Measurements from ENCODE around the gene ICAM1. TPM values are rescaled to one million over a fixed set of nuclear protein-coding genes. Genes with fewer than 3 reads are reported as not detected.

The ICAM1 gene
- total RNA-seq, 5 donors from 2014 or later (not counting 1 experiment from before 2014, with no cell fraction given), result 4.2 to 11.0 (median 5.9) TPM

DNA sequence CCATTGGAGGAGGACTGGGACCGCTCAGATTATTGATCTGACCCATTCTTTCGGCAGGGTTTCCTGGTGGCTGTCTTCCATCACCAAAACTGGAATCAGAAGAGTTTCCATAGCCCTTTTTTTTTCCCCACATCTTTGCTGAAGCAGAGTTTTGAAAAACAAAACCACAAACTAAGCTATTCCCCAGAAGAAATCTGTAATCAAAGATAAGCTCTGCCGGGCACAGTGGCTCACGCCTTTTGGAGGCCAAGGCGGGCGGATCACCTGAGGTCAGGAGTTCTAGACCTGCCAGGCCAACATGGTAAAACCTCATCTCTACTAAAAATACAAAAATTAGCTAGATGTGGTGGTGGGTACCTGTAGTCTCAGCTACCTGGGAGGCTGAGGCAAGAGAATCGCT, 4.2 kb upstream of the ICAM1 start:
- Mint-ChIP-seq H3K36me3 (no peaks in the 10 kb centered on the region), H3K9me3 (no peaks in the 10 kb centered on the region), H3K27me3 (no peaks in the 10 kb centered on the region), H3K4me1 (peaks cover 11 to 20% (median 19%) of the 10 kb centered on the region in 3 donors), H3K4me3 (no peak overlapping the region), H3K27ac (no peak overlapping the region)
- Histone ChIP-seq H3K27me3 (replicated peaks in 1 of 2; ENCODE audit: control insufficient read depth in 2 of 2, extremely low read depth in 1 of 2, insufficient read depth in 2 of 2, low read length in 1 of 2) (no peaks in the 10 kb centered on the region), H3K9me3 (no peaks in the 10 kb centered on the region), H3K4me3 (ENCODE audit: control insufficient read depth in 1 of 2, extremely low read depth in 1 of 2, low read length in 1 of 2) (no peak overlapping the region), H3K36me3 (ENCODE audit: control insufficient read depth in 2 of 2, extremely low read depth in 1 of 2, insufficient read depth in 1 of 2, low read length in 1 of 2) (no peaks in the 10 kb centered on the region), H3K27ac (ENCODE audit: low read length) (no peak overlapping the region), H3K4me1 (ENCODE audit: control insufficient read depth in 1 of 2, extremely low read depth in 1 of 2, insufficient read depth in 2 of 2, low read length in 2 of 2) (peaks cover 3 to 25% of the 10 kb centered on the region in 2 experiments)
- ATAC-seq (replicated peaks in 1 of 4), result no peak
- WGBS (ENCODE audit: insufficient coverage), result 100% methylated on average over 1 of the region's 7 CpGs
- no peak for DNase-seq
- ChIA-PET CTCF (interaction anchor here (0.6 to 1.9 kb wide), 6 partner anchors 93 to 400 kb away, joined by 3 to 9 read pairs (median 5); no protein-coding TSS in a partner anchor), POLR2A (interaction anchor here in 1 of 2 donors (0.7 kb wide), 1 partner anchor 384 kb away, joined by 5 read pairs; no protein-coding TSS in a partner anchor)

DNA sequence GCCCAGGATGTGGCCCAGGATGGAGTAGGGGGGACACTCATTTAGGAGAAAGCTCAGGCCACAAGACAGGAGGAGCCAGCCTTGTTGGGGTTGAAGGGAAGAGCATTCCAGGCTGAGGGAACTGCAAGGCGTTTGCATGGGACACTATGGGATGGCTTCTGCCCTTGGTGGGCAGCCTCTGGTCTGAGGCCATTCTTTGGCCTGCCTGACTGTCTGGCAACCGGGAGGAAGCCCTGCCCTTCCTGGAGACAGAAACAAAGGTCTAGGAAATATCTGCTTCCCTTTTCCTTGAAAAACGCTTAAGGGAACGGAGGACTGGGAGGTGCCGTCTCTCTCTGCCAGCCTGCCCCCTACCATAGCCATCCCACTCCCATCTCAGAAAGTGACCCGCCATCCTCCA, 2.8 kb upstream of the ICAM1 start:
- no peaks in the 10 kb centered on the region for H3K36me3 Mint-ChIP-seq
- Histone ChIP-seq H3K36me3 (ENCODE audit: control insufficient read depth in 2 of 2, extremely low read depth in 1 of 2, insufficient read depth in 1 of 2, low read length in 1 of 2) (no peaks in the 10 kb centered on the region), H3K27ac (ENCODE audit: low read length) (no peak overlapping the region), H3K4me1 (ENCODE audit: control insufficient read depth in 1 of 2, extremely low read depth in 1 of 2, insufficient read depth in 2 of 2, low read length in 2 of 2) (peaks cover 3 to 36% of the 10 kb centered on the region in 2 experiments), H3K4me3 (ENCODE audit: control insufficient read depth in 1 of 2, extremely low read depth in 1 of 2, low read length in 1 of 2) (no peak overlapping the region), H3K27me3 (replicated peaks in 1 of 2; ENCODE audit: control insufficient read depth in 2 of 2, extremely low read depth in 1 of 2, insufficient read depth in 2 of 2, low read length in 1 of 2) (no peaks in the 10 kb centered on the region), H3K9me3 (no peaks in the 10 kb centered on the region)
- WGBS (ENCODE audit: insufficient coverage), result 84% methylated on average over 5 of the region's 6 CpGs
- CTCF ChIA-PET, result interaction anchor here (0.5 to 4.7 kb wide), 6 partner anchors 8 to 166 kb away, joined by 3 to 75 read pairs (median 4); no protein-coding TSS in a partner anchor
- peaks cover 16 to 30% (median 24%) of the 10 kb centered on the region in 3 donors for H3K4me1 Mint-ChIP-seq
- peak overlapping the region in 1 of 3 donors; percentile 37 for H3K4me3 Mint-ChIP-seq
- H3K9me3 Mint-ChIP-seq, result no peaks in the 10 kb centered on the region
- no peak for DNase-seq
- H3K27me3 Mint-ChIP-seq, result no peaks in the 10 kb centered on the region
- POLR2A ChIA-PET, result no interaction called here
- no peak for ATAC-seq (replicated peaks in 1 of 4)
- no peak overlapping the region for H3K27ac Mint-ChIP-seq

DNA sequence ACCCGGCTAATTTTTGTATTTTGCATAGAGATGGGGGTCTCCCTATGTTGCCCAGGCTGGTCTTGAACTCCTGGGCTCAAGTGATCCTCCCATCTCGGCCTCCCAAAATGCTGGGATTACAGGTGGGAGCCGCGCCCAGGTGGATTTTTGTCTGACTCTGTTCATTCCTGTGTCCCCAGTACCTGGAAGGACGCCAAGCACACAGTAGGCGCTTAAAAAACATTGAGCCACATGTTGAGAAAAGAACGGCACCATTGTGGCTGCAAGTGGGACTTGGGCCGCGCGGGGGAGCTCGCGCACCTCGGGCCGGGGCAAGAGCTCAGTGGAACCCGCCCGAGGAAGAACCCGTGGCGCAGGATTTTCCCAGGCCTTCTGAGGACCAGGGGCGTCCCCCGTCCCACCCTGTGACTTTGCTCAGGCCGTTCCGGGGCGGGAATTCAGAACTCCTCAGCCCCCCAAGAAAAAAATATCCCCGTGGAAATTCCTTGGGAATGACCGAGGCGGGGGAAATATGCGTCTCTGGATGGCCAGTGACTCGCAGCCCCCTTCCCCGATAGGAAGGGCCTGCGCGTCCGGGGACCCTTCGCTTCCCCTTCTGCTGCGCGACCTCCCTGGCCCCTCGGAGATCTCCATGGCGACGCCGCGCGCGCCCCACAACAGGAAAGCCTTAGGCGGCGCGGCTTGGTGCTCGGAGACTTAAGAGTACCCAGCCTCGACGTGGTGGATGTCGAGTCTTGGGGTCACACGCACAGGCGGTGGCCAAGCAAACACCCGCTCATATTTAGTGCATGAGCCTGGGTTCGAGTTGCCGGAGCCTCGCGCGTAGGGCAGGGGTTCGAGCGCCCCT, 1.4 kb upstream of the ICAM1 start:
- ChIA-PET POLR2A (interaction anchor here in 1 of 2 donors (0.6 to 1.0 kb wide), 2 partner anchors 9 to 411 kb away, joined by 4 to 13 read pairs; no protein-coding TSS in a partner anchor), CTCF (interaction anchor here (0.6 to 4.7 kb wide), 13 partner anchors 9 to 826 kb away, joined by 3 to 75 read pairs (median 6); partner anchors contain the start of gene TYK2 (in 1 of the 2))
- DNase-seq (peak; percentile 60 to 92 (median 82)), ATAC-seq (replicated peaks in 1 of 4) (peak; percentile 67 to 74 (median 70))
- no peaks in the 10 kb centered on the region for H3K9me3 Mint-ChIP-seq
- Histone ChIP-seq H3K4me3 (ENCODE audit: control insufficient read depth in 1 of 2, extremely low read depth in 1 of 2, low read length in 1 of 2) (peak overlapping the region; percentile 60 to 81), H3K4me1 (ENCODE audit: control insufficient read depth in 1 of 2, extremely low read depth in 1 of 2, insufficient read depth in 2 of 2, low read length in 2 of 2) (peaks cover 3 to 36% of the 10 kb centered on the region in 2 experiments), H3K36me3 (ENCODE audit: control insufficient read depth in 2 of 2, extremely low read depth in 1 of 2, insufficient read depth in 1 of 2, low read length in 1 of 2) (peaks cover 0 to 1% of the 10 kb centered on the region in 2 donors), H3K27me3 (replicated peaks in 1 of 2; ENCODE audit: control insufficient read depth in 2 of 2, extremely low read depth in 1 of 2, insufficient read depth in 2 of 2, low read length in 1 of 2) (no peaks in the 10 kb centered on the region), H3K9me3 (no peaks in the 10 kb centered on the region), H3K27ac (ENCODE audit: low read length) (peak overlapping the region; percentile 94)
- peaks cover 3% of the 10 kb centered on the region for H3K36me3 Mint-ChIP-seq
- H3K27me3 Mint-ChIP-seq, result no peaks in the 10 kb centered on the region
- peaks cover 22 to 30% (median 27%) of the 10 kb centered on the region in 3 donors for H3K4me1 Mint-ChIP-seq
- 2% methylated on average over 55 of the region's 59 CpGs for WGBS (ENCODE audit: insufficient coverage)
- peak overlapping the region; percentile 81 to 84 (median 81) for H3K4me3 Mint-ChIP-seq
- H3K27ac Mint-ChIP-seq, result peak overlapping the region; percentile 82 to 87

DNA sequence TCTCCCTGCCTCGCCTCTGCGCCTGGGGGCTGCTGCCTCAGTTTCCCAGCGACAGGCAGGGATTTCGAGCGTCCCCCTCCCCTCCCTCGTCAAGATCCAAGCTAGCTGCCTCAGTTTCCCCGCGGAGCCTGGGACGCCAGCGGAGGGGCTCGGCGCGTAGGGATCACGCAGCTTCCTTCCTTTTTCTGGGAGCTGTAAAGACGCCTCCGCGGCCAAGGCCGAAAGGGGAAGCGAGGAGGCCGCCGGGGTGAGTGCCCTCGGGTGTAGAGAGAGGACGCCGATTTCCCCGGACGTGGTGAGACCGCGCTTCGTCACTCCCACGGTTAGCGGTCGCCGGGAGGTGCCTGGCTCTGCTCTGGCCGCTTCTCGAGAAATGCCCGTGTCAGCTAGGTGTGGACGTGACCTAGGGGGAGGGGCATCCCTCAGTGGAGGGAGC, 722 bp upstream of the ICAM1 start:
- ChIA-PET CTCF (interaction anchor here (0.9 to 4.7 kb wide), 11 partner anchors 10 to 142 kb away, joined by 4 to 75 read pairs (median 8); partner anchors contain the start of genes ICAM5 (in 1 of the 2), RAVER1 (in 1 of the 2) and TYK2 (in 1 of the 2)), POLR2A (no interaction called here)
- Histone ChIP-seq H3K4me3 (ENCODE audit: control insufficient read depth in 1 of 2, extremely low read depth in 1 of 2, low read length in 1 of 2) (peak overlapping the region; percentile 60 to 81), H3K9me3 (no peaks in the 10 kb centered on the region), H3K4me1 (ENCODE audit: control insufficient read depth in 1 of 2, extremely low read depth in 1 of 2, insufficient read depth in 2 of 2, low read length in 2 of 2) (peaks cover 3 to 36% of the 10 kb centered on the region in 2 experiments), H3K27me3 (replicated peaks in 1 of 2; ENCODE audit: control insufficient read depth in 2 of 2, extremely low read depth in 1 of 2, insufficient read depth in 2 of 2, low read length in 1 of 2) (no peaks in the 10 kb centered on the region), H3K27ac (ENCODE audit: low read length) (peak overlapping the region; percentile 94), H3K36me3 (ENCODE audit: control insufficient read depth in 2 of 2, extremely low read depth in 1 of 2, insufficient read depth in 1 of 2, low read length in 1 of 2) (peaks cover 0 to 8% of the 10 kb centered on the region in 2 donors)
- Mint-ChIP-seq H3K27me3 (no peaks in the 10 kb centered on the region), H3K9me3 (no peaks in the 10 kb centered on the region), H3K27ac (peak overlapping the region; percentile 82 to 87), H3K4me1 (peaks cover 22 to 33% (median 27%) of the 10 kb centered on the region in 3 donors), H3K36me3 (peaks cover 7% of the 10 kb centered on the region), H3K4me3 (peak overlapping the region; percentile 81 to 84 (median 81))
- under 1% methylated on average over 32 of the region's 37 CpGs for WGBS (ENCODE audit: insufficient coverage)
- ATAC-seq (replicated peaks in 1 of 4) (peak; percentile 41 to 66 (median 58)), DNase-seq (peak in 34 of 35 experiments; percentile 37 to 81 (median 61))

DNA sequence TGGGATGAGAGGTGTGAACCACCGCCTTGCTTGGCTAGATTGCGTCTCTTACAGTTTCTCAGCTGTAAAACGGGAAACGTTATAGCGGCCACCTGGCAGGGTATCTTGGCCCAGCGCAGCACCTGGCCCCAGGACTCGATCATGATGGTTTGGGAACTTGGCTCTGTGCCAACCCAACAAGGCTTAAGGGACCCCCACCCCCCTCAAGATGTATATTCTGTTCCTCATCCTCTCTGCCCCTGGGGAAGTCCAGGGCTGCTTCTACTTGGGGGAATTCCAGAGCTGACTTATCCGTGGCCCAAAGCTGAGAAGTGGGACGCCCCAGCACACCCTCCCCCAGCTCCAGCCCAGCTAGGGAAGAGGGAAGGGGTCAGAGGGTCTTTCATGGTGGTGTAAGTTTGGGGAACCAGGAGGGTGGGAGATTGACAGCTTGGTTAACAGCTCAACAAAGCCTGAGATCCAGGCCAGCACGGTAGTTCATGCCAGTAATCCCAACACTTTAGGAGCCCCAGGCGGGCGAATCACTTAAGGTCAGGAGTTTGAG, 695 bp downstream of the ICAM1 start:
- DNase-seq, result peak in 11 of 35 experiments; percentile 29 to 79 (median 37)
- peaks cover 22 to 33% (median 27%) of the 10 kb centered on the region in 3 donors for H3K4me1 Mint-ChIP-seq
- Histone ChIP-seq H3K4me1 (ENCODE audit: control insufficient read depth in 1 of 2, extremely low read depth in 1 of 2, insufficient read depth in 2 of 2, low read length in 2 of 2) (peaks cover 3 to 36% of the 10 kb centered on the region in 2 experiments), H3K27ac (ENCODE audit: low read length) (peak overlapping the region; percentile 94), H3K9me3 (no peaks in the 10 kb centered on the region), H3K4me3 (ENCODE audit: control insufficient read depth in 1 of 2, extremely low read depth in 1 of 2, low read length in 1 of 2) (peak overlapping the region in 1 of 2 donors; percentile 60), H3K36me3 (ENCODE audit: control insufficient read depth in 2 of 2, extremely low read depth in 1 of 2, insufficient read depth in 1 of 2, low read length in 1 of 2) (peaks cover 0 to 11% of the 10 kb centered on the region in 2 donors), H3K27me3 (replicated peaks in 1 of 2; ENCODE audit: control insufficient read depth in 2 of 2, extremely low read depth in 1 of 2, insufficient read depth in 2 of 2, low read length in 1 of 2) (no peaks in the 10 kb centered on the region)
- peak in 1 of 4 experiments; percentile 35 for ATAC-seq (replicated peaks in 1 of 4)
- H3K9me3 Mint-ChIP-seq, result no peaks in the 10 kb centered on the region
- H3K27ac Mint-ChIP-seq, result peak overlapping the region; percentile 82 to 87
- CTCF ChIA-PET, result interaction anchor here (0.5 to 4.7 kb wide), 19 partner anchors 8 to 535 kb away, joined by 3 to 75 read pairs (median 6); partner anchors contain the start of genes ICAM5 (in 1 of the 2), MRPL4 (in 1 of the 2), RAVER1 (in 1 of the 2) and TYK2 (in 1 of the 2)
- peak overlapping the region; percentile 81 to 84 (median 81) for H3K4me3 Mint-ChIP-seq
- POLR2A ChIA-PET, result interaction anchor here in 1 of 2 donors (0.5 to 1.3 kb wide), 3 partner anchors 9 to 156 kb away, joined by 3 to 9 read pairs (median 4); no protein-coding TSS in a partner anchor
- H3K27me3 Mint-ChIP-seq, result no peaks in the 10 kb centered on the region
- H3K36me3 Mint-ChIP-seq, result peaks cover 7% of the 10 kb centered on the region
- whole genome bisulfite sequencing (ENCODE audit: insufficient coverage), result 28% methylated on average over 8 of the region's 12 CpGs

DNA sequence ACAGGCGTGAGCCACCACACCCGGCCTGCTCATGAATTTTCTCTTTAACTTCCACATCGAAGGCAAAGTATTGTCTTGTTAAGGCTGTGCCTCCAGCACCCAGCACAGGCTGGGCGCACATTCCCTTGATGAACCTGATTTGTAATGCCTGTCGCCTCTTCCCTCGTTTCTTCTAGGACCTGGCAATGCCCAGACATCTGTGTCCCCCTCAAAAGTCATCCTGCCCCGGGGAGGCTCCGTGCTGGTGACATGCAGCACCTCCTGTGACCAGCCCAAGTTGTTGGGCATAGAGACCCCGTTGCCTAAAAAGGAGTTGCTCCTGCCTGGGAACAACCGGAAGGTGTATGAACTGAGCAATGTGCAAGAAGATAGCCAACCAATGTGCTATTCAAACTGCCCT, 3.7 kb downstream of the ICAM1 start:
- no peaks in the 10 kb centered on the region for H3K27me3 Mint-ChIP-seq
- H3K27ac ChIP-seq (ENCODE audit: low read length), result no peak overlapping the region
- no peak for DNase-seq
- H3K4me3 Mint-ChIP-seq, result no peak overlapping the region
- no peaks in the 10 kb centered on the region for H3K9me3 ChIP-seq
- peaks cover 0 to 13% of the 10 kb centered on the region in 2 donors for H3K36me3 ChIP-seq (ENCODE audit: control insufficient read depth in 2 of 2, extremely low read depth in 1 of 2, insufficient read depth in 1 of 2, low read length in 1 of 2)
- H3K4me1 ChIP-seq (ENCODE audit: control insufficient read depth in 1 of 2, extremely low read depth in 1 of 2, insufficient read depth in 2 of 2, low read length in 2 of 2), result peaks cover 3 to 33% of the 10 kb centered on the region in 2 experiments
- H3K4me3 ChIP-seq (ENCODE audit: control insufficient read depth in 1 of 2, extremely low read depth in 1 of 2, low read length in 1 of 2), result no peak overlapping the region
- ATAC-seq (replicated peaks in 1 of 4), result no peak
- no peaks in the 10 kb centered on the region for H3K27me3 ChIP-seq (replicated peaks in 1 of 2; ENCODE audit: control insufficient read depth in 2 of 2, extremely low read depth in 1 of 2, insufficient read depth in 2 of 2, low read length in 1 of 2)
- WGBS (ENCODE audit: insufficient coverage), result 95% methylated on average over 10 of the region's 10 CpGs
- CTCF ChIA-PET, result no interaction called here
- POLR2A ChIA-PET, result no interaction called here
- peaks cover 10% of the 10 kb centered on the region for H3K36me3 Mint-ChIP-seq
- no peaks in the 10 kb centered on the region for H3K9me3 Mint-ChIP-seq
- peak overlapping the region; percentile 76 to 79 for H3K27ac Mint-ChIP-seq
- peaks cover 24 to 35% (median 27%) of the 10 kb centered on the region in 3 donors for H3K4me1 Mint-ChIP-seq

All from T-cell (primary cell).